Aorta (tissue), 5 donors: Measurements from ENCODE around the gene INTS7. TPM values are rescaled to one million over a fixed set of nuclear protein-coding genes. Genes with fewer than 3 reads are reported as not detected.
"Not testable (repeated sequence)": the region's sequence is repeated elsewhere in the genome, so short reads cannot be mapped to it uniquely, and the experiment has no call there.

Experiments
- ATAC-seq: fragments of 200-7000 bp; cut with Tn5 transposase; one replicate; pipeline ENCODE4 v1.9.1; 2022; ENCODE audit warnings: moderate library complexity; ENCODE audit not compliant: low FRiP score
- DNase-seq, 2 donors: peaks; one replicate each; pipeline ENCODE4 v3.0.0-alpha.2; 2020
- H3K27ac ChIP-seq, 2 donors: one replicate each; pipeline ENCODE4 v1.5.1; 2013; ENCODE audit warnings: low read length in 2 of 2, mild to moderate bottlenecking in 2 of 2, moderate library complexity in 2 of 2, control low read depth in 1 of 2, inconsistent platforms in 1 of 2, low read depth in 1 of 2
- H3K27me3 ChIP-seq, 2 donors: one replicate each; pipeline ENCODE4 v1.6.1; 2013; ENCODE audit warnings: control low read depth in 1 of 2, low read length in 1 of 2, mild to moderate bottlenecking in 1 of 2, moderate library complexity in 1 of 2; ENCODE audit not compliant: insufficient read depth in 2 of 2, control insufficient read depth in 1 of 2
- H3K36me3 ChIP-seq, 2 donors: one replicate each; pipeline ENCODE4 v1.6.1; 2013; ENCODE audit warnings: control low read depth in 1 of 2, low read length in 1 of 2, mild to moderate bottlenecking in 1 of 2; ENCODE audit not compliant: insufficient read depth in 2 of 2, control insufficient read depth in 1 of 2
- H3K4me1 ChIP-seq, 2 donors: one replicate each; pipeline ENCODE4 v1.6.1; 2013; ENCODE audit warnings: low read length in 2 of 2, control low read depth in 1 of 2, mild to moderate bottlenecking in 1 of 2, moderate library complexity in 1 of 2; ENCODE audit not compliant: insufficient read depth in 2 of 2, control insufficient read depth in 1 of 2
- H3K4me3 ChIP-seq, 2 donors: one replicate each; pipeline ENCODE4 v1.5.1; 2013; ENCODE audit warnings: low read length in 2 of 2, control low read depth in 1 of 2, mild to moderate bottlenecking in 1 of 2
- H3K9me3 ChIP-seq: one replicate; pipeline ENCODE4 v1.6.1; 2013; ENCODE audit warnings: mild to moderate bottlenecking, low read length; ENCODE audit not compliant: control insufficient read depth
- WGBS, 2 donors: extraction: QIAGEN DNeasy Blood & Tissue Kit; methylation state at CpG; one replicate each; pipeline ENCODE4 v1.1.7; 2013; 5-methylcytosine and 5-hydroxymethylcytosine counted together
- intact Hi-C, 2 donors: fragments of 100-400 bp; cut with DNase I; formaldehyde crosslinking; loops; one replicate each; pipeline versions ENCODE4 v1.14.2 to v1.15.0; 2022
- polyA plus RNA-seq, 2 donors: library from polyadenylated mRNA; stranded (reverse); fragments of 200-250 nt; gene quantifications; one replicate each; pipeline ENCODE4 v1.2.3, GENCODE V29; 2013
- total RNA-seq, 2 donors: library from RNA; stranded (reverse); fragmentation: NEBNext Ultra II Directional; extraction: Animal tissue kit (Norgen Biotek cat#: 25700); gene quantifications; one replicate each; pipeline ENCODE4 v1.2.1, GENCODE V29; 2021
- donor health status: healthy with polysubstance abuse.
- donor health status: Bipolar disorder and iron deficiency.
- donor health status: DM: no; HTN: no; CAD: no.
- donor health status: DM: no; HTN: no; CAD: no.
- donor health status: DM: yes; HTN: yes; CAD: no.

The INTS7 gene
- total and polyA plus RNA-seq, 4 donors: 3.8 to 9.4 (median 5.7) TPM

DNA sequence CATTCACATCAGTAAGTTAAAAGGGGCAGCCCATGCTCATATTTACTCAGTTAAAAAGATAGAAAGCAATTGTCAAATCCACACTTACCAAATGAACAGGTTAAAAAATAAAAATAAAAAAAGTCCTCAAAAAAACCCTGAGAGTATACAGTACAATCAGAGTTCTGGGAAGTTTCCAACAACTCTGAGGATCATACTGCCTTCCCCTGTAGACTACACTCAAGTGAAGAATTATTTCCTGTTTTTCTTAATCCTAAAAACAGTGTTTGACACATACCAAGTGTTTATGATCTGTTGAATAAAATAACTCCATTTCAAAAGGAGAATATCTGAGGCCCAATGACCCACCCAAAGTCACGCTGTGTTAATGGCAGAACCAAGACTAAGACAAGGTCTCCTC lies 61.8 kb downstream of the INTS7 start:
- no peak for DNase-seq
- no peaks in the 10 kb centered on the region for H3K4me1 ChIP-seq
- H3K9me3 ChIP-seq: no peaks in the 10 kb centered on the region
- WGBS, 2 donors: 99 to 100% methylated on average over 1 of the region's 1 CpG
- no peak overlapping the region for H3K27ac ChIP-seq
- H3K4me3 ChIP-seq: no peak overlapping the region
- ATAC-seq: no peak
- H3K36me3 ChIP-seq: no peaks in the 10 kb centered on the region
- H3K27me3 ChIP-seq: no peaks in the 10 kb centered on the region
- intact Hi-C loops: no loop called here

GRCh38 chr1:211968200-211968834 lies 67.0 kb downstream of the INTS7 start:
- H3K36me3 ChIP-seq: no peaks in the 10 kb centered on the region
- intact Hi-C loops: no loop called here
- no peaks in the 10 kb centered on the region for H3K27me3 ChIP-seq
- H3K4me1 ChIP-seq: no peaks in the 10 kb centered on the region
- no peak overlapping the region for H3K4me3 ChIP-seq
- 80 to 81% methylated on average over 4 of the region's 4 CpGs for WGBS, 2 donors
- DNase-seq (no peak), ATAC-seq (no peak)
- H3K27ac ChIP-seq: no peak overlapping the region
- H3K9me3 ChIP-seq: no peaks in the 10 kb centered on the region

DNA sequence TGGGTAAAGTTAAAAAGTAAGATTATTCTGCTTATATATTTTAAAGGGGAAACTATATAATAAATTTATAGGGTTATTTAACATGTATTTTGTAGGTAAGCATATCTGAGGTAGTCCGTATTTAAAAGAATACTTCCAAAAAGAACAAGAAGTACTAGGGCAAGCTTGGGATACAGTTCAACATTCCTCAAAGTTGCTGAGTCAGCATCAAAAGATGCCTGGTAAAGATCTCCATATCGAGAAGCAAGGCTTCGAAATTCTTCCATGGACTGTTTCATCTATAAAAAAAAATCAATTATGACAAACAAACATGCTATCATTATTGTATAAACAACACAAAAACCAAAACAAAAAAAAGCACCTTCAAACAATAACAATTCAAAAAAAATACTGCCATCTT lies 67.7 kb downstream of the INTS7 start:
- Histone ChIP-seq H3K36me3 (no peaks in the 10 kb centered on the region), H3K4me3 (no peak overlapping the region), H3K27me3 (no peaks in the 10 kb centered on the region), H3K9me3 (no peaks in the 10 kb centered on the region), H3K27ac (no peak overlapping the region), H3K4me1 (no peaks in the 10 kb centered on the region)
- 66 to 75% methylated on average over 3 of the region's 3 CpGs for WGBS, 2 donors
- DNase-seq (no peak), ATAC-seq (no peak)
- intact Hi-C loops: no loop called here

GRCh38 chr1:211965108-211965805 lies 70.1 kb downstream of the INTS7 start:
- H3K9me3 ChIP-seq: no peaks in the 10 kb centered on the region
- DNase-seq (no peak), ATAC-seq (no peak)
- 92 to 94% methylated on average over 8 of the region's 8 CpGs for WGBS, 2 donors
- H3K36me3 ChIP-seq: no peaks in the 10 kb centered on the region
- H3K27me3 ChIP-seq: no peaks in the 10 kb centered on the region
- intact Hi-C loops: no loop called here
- no peaks in the 10 kb centered on the region for H3K4me1 ChIP-seq
- H3K4me3 ChIP-seq: no peak overlapping the region
- no peak overlapping the region for H3K27ac ChIP-seq

GRCh38 chr1:211959680-211960079 lies 75.7 kb downstream of the INTS7 start:
- intact Hi-C loops: no loop called here

DNA sequence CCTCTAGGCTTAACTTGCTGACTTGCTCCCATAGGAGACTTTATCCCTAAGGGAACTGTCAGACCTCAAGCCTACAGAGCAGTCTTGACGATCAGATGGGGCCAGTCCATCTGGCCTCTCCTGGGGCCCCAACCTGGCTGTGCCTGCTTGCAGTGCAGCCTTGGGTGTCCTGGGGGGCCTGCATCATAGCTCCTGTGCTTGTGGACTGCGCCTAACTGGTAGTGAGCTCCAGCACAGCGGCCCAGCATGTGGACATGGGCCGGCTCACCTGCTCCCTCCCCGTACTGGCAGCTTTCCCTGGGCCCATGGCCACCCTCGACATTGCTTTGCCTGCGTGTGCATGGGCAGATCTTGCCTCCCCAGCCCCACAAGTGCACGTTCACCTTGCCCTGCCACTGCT lies 76.1 kb downstream of the INTS7 start:
- Histone ChIP-seq H3K27me3 (no peaks in the 10 kb centered on the region), H3K9me3 (no peaks in the 10 kb centered on the region), H3K27ac (no peak overlapping the region), H3K4me3 (no peak overlapping the region), H3K4me1 (no peaks in the 10 kb centered on the region), H3K36me3 (no peaks in the 10 kb centered on the region)
- DNase-seq (no peak), ATAC-seq (no peak)
- intact Hi-C loops: no loop called here
- 96 to 97% methylated on average over 8 of the region's 8 CpGs for WGBS, 2 donors

More at GRCh38 chr1:211959680-211960079, 75.7 kb downstream of the INTS7 start:
- H3K9me3 ChIP-seq: no peaks in the 10 kb centered on the region
- H3K27me3 ChIP-seq: no peaks in the 10 kb centered on the region
- no peaks in the 10 kb centered on the region for H3K4me1 ChIP-seq
- WGBS, 2 donors: 98 to 99% methylated on average over 11 of the region's 11 CpGs
- no peaks in the 10 kb centered on the region for H3K36me3 ChIP-seq
- H3K27ac ChIP-seq: no peak overlapping the region
- no peak for DNase-seq
- H3K4me3 ChIP-seq: no peak overlapping the region
- ATAC-seq: no peak

- H3K36me3 ChIP-seq, H3K4me3 ChIP-seq, intact Hi-C loops, DNase-seq, ATAC-seq, H3K27ac ChIP-seq, H3K4me1 ChIP-seq, H3K9me3 ChIP-seq, H3K27me3 ChIP-seq: not testable (repeated sequence)
- no CpG with 5 or more reads among the region's 2 CpGs for WGBS, 2 donors
These were observed 81.3 kb downstream of the INTS7 start for GRCh38 chr1:211954028-211954427.

DNA sequence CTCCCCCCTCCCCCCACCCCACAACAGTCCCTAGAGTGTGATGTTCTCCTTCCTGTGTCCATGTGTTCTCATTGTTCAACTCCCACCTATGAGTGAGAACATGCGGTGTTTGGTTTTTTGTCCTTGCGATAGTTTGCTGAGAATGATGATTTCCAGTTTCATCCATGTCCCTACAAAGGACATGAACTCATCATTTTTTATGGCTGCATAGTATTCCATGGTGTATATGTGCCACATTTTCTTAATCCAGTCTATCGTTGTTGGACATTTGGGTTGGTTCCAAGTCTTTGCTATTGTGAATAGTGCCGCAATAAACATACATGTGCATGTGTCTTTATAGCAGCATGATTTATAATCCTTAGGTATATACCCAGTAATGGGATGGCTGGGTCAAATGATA lies 81.8 kb downstream of the INTS7 start:
- DNase-seq, H3K27ac ChIP-seq, ATAC-seq, H3K27me3 ChIP-seq, H3K9me3 ChIP-seq, intact Hi-C loops, H3K4me3 ChIP-seq, H3K36me3 ChIP-seq, H3K4me1 ChIP-seq: not testable (repeated sequence)
- WGBS, 2 donors: 92 to 100% methylated on average over 2 to 3 of the region's 4 CpGs

- WGBS, 2 donors: 96 to 97% methylated on average over 2 of the region's 2 CpGs
- Histone ChIP-seq H3K27me3 (no peaks in the 10 kb centered on the region), H3K4me1 (no peaks in the 10 kb centered on the region), H3K36me3 (peaks cover 4 to 5% of the 10 kb centered on the region in 2 donors), H3K27ac (no peak overlapping the region), H3K9me3 (no peaks in the 10 kb centered on the region), H3K4me3 (no peak overlapping the region)
- DNase-seq (no peak), ATAC-seq (no peak)
- intact Hi-C loops: no loop called here
These were observed 83.1 kb downstream of the INTS7 start for GRCh38 chr1:211952299-211952698.
